Liver (tissue), 9 donors: ENCODE results near the gene PRXL2A. TPM values are rescaled to one million over a fixed set of nuclear protein-coding genes. Genes with fewer than 3 reads are reported as not detected.

Experiments
- DNase-seq: peaks from one replicate; pipeline ENCODE4 v3.0.0-alpha.2; 2017; ENCODE audit warnings: low spot score
- H3K27ac ChIP-seq, 2 donors: one replicate each; pipeline ENCODE4 v1.7.0; 2013; ENCODE audit warnings: inconsistent platforms in 2 of 2, low read length in 2 of 2, control low read depth in 1 of 2, low read depth in 1 of 2, mild to moderate bottlenecking in 1 of 2
- H3K27me3 ChIP-seq, 4 donors: one replicate each; pipeline versions ENCODE4 v1.6.1 to v1.7.0; 2013; ENCODE audit warnings: low read length in 3 of 4, inconsistent platforms in 1 of 4, mild to moderate bottlenecking in 1 of 4, moderate library complexity in 1 of 4; ENCODE audit not compliant: control insufficient read depth in 4 of 4, insufficient read depth in 4 of 4
- H3K36me3 ChIP-seq, 4 donors: one replicate each; pipeline versions ENCODE4 v1.6.1 to v1.7.0; 2013; ENCODE audit warnings: low read length in 3 of 4, mild to moderate bottlenecking in 3 of 4, low read depth in 1 of 4, moderate library complexity in 1 of 4; ENCODE audit not compliant: control insufficient read depth in 4 of 4, insufficient read depth in 3 of 4
- H3K4me1 ChIP-seq, 4 donors: one replicate each; pipeline versions ENCODE4 v1.6.1 to v1.7.0; 2013; ENCODE audit warnings: low read length in 3 of 4, mild to moderate bottlenecking in 3 of 4, moderate library complexity in 1 of 4; ENCODE audit not compliant: control insufficient read depth in 4 of 4, insufficient read depth in 4 of 4
- H3K4me3 ChIP-seq, 3 donors: one replicate each; pipeline versions ENCODE4 v1.6.1 to v1.7.0; 2013; ENCODE audit warnings: low read length in 3 of 3, control low read depth in 1 of 3, low read depth in 1 of 3, mild to moderate bottlenecking in 1 of 3
- H3K9ac ChIP-seq, 2 donors: one replicate each; pipeline ENCODE4 v1.7.0; 2013; ENCODE audit warnings: low read length in 2 of 2, mild to moderate bottlenecking in 2 of 2, moderate library complexity in 2 of 2, control low read depth in 1 of 2, low read depth in 1 of 2
- H3K9me3 ChIP-seq, 4 donors: one replicate each; pipeline versions ENCODE4 v1.6.1 to v1.7.0; 2013; ENCODE audit warnings: low read length in 3 of 4; ENCODE audit not compliant: control insufficient read depth in 4 of 4
- ATF3 ChIP-seq: IDR thresholded peaks from 2 replicates; pipeline ENCODE4 v1.6.1; 2016; ENCODE audit warnings: antibody characterized with exemption
- CTCF ChIP-seq: fragments of 150-350 bp; IDR thresholded peaks from 2 replicates; pipeline ENCODE4 v1.5.1; 2017; ENCODE audit warnings: improper control_type of control experiment, low read depth, low read length; ENCODE audit not compliant: missing input control
- FOXA1 ChIP-seq: IDR thresholded peaks from 2 replicates; pipeline ENCODE4 v1.6.1; 2016; ENCODE audit warnings: antibody characterized with exemption
- FOXA2 ChIP-seq: IDR thresholded peaks from 2 replicates; pipeline ENCODE4 v1.6.1; 2016; ENCODE audit warnings: antibody characterized with exemption
- GABPA ChIP-seq, 2 donors: IDR thresholded peaks in 1 of 2; conservative IDR thresholded peaks in 1 of 2; 2 replicates each; pipeline ENCODE4 v1.6.1; 2016; ENCODE audit warnings: antibody characterized with exemption in 2 of 2, mild to moderate bottlenecking in 1 of 2, moderate library complexity in 1 of 2
- HNF4A ChIP-seq, 2 donors: conservative IDR thresholded peaks; 2 replicates each; pipeline ENCODE4 v1.6.1; 2016; ENCODE audit warnings: antibody characterized with exemption in 2 of 2, mild to moderate bottlenecking in 2 of 2
- JUND ChIP-seq, 2 donors: IDR thresholded peaks; 2 replicates each; pipeline ENCODE4 v1.6.1; 2016; ENCODE audit warnings: antibody characterized with exemption in 2 of 2
- SP1 ChIP-seq: IDR thresholded peaks from 2 replicates; pipeline ENCODE4 v1.6.1; 2018; ENCODE audit warnings: antibody characterized with exemption, mild to moderate bottlenecking
- TAF1 ChIP-seq: conservative IDR thresholded peaks from 2 replicates; pipeline ENCODE4 v1.6.1; 2016; ENCODE audit warnings: antibody characterized with exemption, mild to moderate bottlenecking
- YY1 ChIP-seq: IDR thresholded peaks from 2 replicates; pipeline ENCODE4 v1.6.1; 2016; ENCODE audit warnings: antibody characterized with exemption, mild to moderate bottlenecking
- WGBS: extraction: QIAGEN DNeasy Blood & Tissue Kit; methylation state at CpG from one replicate; pipeline ENCODE4 v1.1.7; 2013; 5-methylcytosine and 5-hydroxymethylcytosine counted together
- polyA plus RNA-seq, 2 donors: library from polyadenylated mRNA; stranded (reverse) in 1 of 2; unstranded in 1 of 2; fragments of 200-250 nt in 1 of 2; fragments of >200 nt in 1 of 2; fragmentation: Nextera tagmentation in 1 of 2; extraction: Ambion mirVana in 1 of 2; gene quantifications; one replicate each; pipeline versions ENCODE4 v1.2.1 to v1.2.3, GENCODE V29; 2013 to 2015
- total RNA-seq, 2 donors: library from RNA; depleted of rRNA; stranded (reverse); fragments of >200 nt; gene quantifications; one replicate each; pipeline ENCODE4 v1.2.3, GENCODE V29; 2014
- TF ChIP-seq, protein P1 (sequence below): IDR thresholded peaks from 2 replicates; pipeline ENCODE4 v1.6.1; 2016; ENCODE audit warnings: antibody characterized with exemption
- TF ChIP-seq, protein P2 (sequence below): IDR thresholded peaks from 2 replicates; pipeline ENCODE4 v1.6.1; 2016; ENCODE audit warnings: antibody characterized with exemption
- donor health status: healthy.
- donor health status: healthy.
- donor health status: healthy.
- donor health status: healthy.
- donor health status: healthy.

PRXL2A gene
- total and polyA plus RNA-seq, 4 donors, result 48.5 to 87.4 (median 54.1) TPM

DNA sequence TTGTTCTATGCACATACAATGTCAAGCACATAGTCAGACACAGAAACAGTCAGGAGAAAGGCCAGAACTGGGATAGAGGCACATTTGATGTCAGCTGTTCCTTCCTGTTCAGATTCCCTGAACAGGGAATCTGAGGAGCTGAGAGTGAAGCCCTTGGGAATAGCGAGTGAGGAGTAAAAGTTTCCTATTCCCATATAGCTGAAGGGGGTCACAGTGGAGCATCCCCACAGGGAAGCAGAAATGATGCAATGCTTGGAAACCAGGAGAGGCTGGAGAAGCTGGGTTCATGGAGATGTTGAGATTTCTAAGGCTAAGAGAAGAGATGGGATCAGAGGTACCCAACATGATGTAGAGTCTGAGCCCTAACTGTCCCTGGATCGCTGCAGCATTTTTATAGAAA, 11.3 kb upstream of the PRXL2A start (continued):
- TF ChIP-seq, protein P1, sequence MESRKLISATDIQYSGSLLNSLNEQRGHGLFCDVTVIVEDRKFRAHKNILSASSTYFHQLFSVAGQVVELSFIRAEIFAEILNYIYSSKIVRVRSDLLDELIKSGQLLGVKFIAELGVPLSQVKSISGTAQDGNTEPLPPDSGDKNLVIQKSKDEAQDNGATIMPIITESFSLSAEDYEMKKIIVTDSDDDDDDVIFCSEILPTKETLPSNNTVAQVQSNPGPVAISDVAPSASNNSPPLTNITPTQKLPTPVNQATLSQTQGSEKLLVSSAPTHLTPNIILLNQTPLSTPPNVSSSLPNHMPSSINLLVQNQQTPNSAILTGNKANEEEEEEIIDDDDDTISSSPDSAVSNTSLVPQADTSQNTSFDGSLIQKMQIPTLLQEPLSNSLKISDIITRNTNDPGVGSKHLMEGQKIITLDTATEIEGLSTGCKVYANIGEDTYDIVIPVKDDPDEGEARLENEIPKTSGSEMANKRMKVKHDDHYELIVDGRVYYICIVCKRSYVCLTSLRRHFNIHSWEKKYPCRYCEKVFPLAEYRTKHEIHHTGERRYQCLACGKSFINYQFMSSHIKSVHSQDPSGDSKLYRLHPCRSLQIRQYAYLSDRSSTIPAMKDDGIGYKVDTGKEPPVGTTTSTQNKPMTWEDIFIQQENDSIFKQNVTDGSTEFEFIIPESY, result no peak
- no peak for TF ChIP-seq FOXA2

- Histone ChIP-seq H3K27me3 (no peaks in the 10 kb centered on the region), H3K36me3 (no peaks in the 10 kb centered on the region), H3K4me3 (no peak overlapping the region), H3K27ac (no peak overlapping the region), H3K9me3 (no peaks in the 10 kb centered on the region), H3K9ac (no peak overlapping the region), H3K4me1 (no peaks in the 10 kb centered on the region)
- DNase-seq, result no peak
- WGBS, result 83% methylated on average over 8 of the region's 8 CpGs
- no peak for TF ChIP-seq GABPA (IDR thresholded peaks at IDR 0.05 in 1 of 2, conservative IDR thresholded peaks at IDR 0.05 in 1 of 2)
- TF ChIP-seq, protein P2, sequence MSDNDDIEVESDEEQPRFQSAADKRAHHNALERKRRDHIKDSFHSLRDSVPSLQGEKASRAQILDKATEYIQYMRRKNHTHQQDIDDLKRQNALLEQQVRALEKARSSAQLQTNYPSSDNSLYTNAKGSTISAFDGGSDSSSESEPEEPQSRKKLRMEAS, result no peak
- TF ChIP-seq SP1, result no peak
- no peak for TF ChIP-seq HNF4A (conservative IDR thresholded peaks at IDR 0.05)
- TF ChIP-seq FOXA2, result no peak
- TF ChIP-seq, protein P1, result no peak
- TF ChIP-seq ATF3, result no peak
- no peak for TF ChIP-seq YY1
Observed at GRCh38 chr10:80400136-80400804, 8.1 kb upstream of the PRXL2A start.

DNA sequence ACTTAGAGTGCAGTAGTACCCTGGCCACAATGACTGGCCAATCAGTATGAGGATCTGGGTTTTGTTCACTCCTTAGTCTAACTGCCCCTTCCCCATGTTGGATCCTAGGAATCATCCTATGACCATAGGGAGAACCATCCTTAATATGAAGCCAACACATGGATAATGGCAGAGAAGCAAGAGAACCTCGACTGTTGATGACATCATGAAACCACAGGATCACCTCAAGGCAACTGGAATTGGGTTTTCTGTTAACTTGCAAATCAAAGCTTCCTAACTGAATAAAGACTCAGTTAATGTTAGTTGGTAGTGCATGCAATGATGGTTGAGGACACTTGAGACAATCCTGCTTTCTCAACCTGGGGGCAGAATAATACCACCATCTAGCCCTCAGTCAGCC, 3.3 kb upstream of the PRXL2A start:
- DNase-seq, result no peak
- Histone ChIP-seq H3K4me1 (peaks cover 7 to 32% (median 20%) of the 10 kb centered on the region in 4 donors), H3K9me3 (no peaks in the 10 kb centered on the region), H3K27me3 (no peaks in the 10 kb centered on the region), H3K27ac (no peak overlapping the region), H3K9ac (no peak overlapping the region), H3K36me3 (no peaks in the 10 kb centered on the region), H3K4me3 (no peak overlapping the region)
- WGBS, result 91% methylated on average over 1 of the region's 1 CpG
- TF ChIP-seq TAF1 (no peak), SP1 (no peak), JUND (IDR thresholded peaks at IDR 0.05) (no peak), FOXA2 (no peak), CTCF (no peak), FOXA1 (no peak)
- TF ChIP-seq, protein P2, result no peak
